Activated CD4-positive, alpha-beta T cell treated with anti-CD3 and anti-CD28 coated beads, Interleukin-2, Interleukin-4, amounts not matched to agents 100 ng/mL and 50 ng/mL, durations not matched to agents 16 hours and 8 hours (primary cell): ENCODE measurements around the gene MAD2L1BP.
A peak's percentile ranks its signal among the peaks of the same experiment; 100 is the strongest.
"Not testable (repeated sequence)": the region's sequence is repeated elsewhere in the genome, so short reads cannot be mapped to it uniquely, and the experiment has no call there.

Experiments
- DNase-seq: peaks from one replicate; pipeline ENCODE4 v3.0.0-alpha.2; 2020; ENCODE audit warnings: low spot score

The MAD2L1BP gene, protein sequence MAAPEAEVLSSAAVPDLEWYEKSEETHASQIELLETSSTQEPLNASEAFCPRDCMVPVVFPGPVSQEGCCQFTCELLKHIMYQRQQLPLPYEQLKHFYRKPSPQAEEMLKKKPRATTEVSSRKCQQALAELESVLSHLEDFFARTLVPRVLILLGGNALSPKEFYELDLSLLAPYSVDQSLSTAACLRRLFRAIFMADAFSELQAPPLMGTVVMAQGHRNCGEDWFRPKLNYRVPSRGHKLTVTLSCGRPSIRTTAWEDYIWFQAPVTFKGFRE

DNA sequence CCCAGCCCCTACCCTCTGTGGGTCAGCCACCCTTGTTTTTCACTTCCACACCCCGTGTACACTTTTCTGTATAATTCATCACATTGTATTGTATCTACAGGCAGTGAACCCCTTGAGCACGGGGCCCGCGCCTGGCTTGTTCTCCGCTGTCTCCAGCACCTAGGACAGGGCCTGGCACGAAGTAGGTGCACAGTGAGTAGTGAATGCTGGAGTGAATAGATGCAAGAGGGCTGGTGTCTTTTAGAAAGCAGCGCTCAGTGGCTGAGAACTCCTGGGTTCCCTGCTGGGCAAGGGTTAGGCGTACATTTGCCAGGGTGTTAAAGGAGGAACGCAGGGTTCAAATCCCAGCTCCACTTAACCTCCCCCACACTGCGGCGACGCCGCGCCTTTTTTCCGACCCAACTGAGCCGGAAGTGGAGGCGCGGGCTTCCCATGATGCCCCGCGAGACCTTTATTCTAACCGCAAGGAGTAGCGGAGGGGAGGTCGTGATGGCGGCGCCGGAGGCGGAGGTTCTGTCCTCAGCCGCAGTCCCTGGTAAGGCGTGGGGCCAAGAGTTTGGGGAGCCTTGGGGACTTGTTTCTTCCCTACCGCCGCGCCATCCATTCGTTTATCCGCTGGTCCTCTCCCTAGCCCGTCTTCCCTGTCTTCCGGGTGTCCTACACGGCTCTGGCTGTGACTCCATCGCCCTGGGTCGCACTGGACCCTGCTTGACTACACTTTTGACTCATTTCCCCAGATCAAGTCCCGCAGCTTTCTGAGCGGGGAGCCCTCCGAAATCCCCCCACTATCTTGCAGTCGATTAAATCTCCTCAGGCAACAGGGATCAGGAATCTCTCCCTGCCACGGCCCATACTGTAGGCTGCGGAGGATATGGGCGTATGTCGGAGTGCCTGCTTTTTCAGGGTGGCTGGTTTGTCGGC lies at the start of gene MAD2L1BP:
Gene MAD2L1BP, plus strand, starts transcription at position 454 of the 921 bp plus-strand sequence. Its CDS starts 36 bp downstream, at position 490.
- DNase-seq = peak; percentile 90

DNA sequence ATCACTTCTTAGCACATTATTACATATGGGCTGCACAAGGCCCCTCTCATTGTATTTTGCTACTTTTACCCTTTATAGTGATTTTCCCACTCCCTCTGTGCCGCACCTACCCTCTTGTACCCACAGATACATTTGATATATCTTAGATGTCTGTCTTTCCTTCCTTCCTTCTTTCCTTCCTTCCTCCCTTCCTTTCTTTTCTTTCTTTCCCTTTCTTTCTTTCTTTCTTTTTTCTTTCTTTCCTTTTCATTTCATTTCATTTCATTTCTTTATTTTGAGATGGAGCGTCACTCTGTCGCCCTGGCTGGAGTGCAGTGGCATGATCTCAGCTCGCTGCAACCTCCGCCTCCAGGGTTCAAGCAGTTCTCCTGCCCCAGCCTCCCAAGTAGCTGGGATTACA lies 47.4 kb upstream of the MAD2L1BP start:
- DNase-seq = no peak

DNA sequence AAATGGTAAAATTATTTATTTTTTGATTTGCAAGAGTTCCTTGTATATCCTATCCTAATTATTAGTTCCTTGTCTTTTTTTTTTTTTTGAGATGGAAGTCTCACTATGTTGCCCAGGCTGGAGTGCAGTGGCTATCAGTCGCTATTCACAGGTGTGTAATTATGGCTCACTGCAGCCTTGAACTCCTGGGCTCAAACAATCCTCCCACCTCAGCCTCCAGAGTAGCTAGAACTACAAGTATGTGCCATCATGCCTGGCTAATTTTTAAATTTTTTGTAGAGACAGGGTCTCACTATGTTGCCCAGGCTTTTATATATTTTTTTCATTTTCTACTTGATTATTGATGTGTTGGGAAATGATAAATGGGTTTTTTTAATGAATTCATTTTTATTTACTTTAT lies 46.1 kb upstream of the MAD2L1BP start:
- DNase-seq = not testable (repeated sequence)

DNA sequence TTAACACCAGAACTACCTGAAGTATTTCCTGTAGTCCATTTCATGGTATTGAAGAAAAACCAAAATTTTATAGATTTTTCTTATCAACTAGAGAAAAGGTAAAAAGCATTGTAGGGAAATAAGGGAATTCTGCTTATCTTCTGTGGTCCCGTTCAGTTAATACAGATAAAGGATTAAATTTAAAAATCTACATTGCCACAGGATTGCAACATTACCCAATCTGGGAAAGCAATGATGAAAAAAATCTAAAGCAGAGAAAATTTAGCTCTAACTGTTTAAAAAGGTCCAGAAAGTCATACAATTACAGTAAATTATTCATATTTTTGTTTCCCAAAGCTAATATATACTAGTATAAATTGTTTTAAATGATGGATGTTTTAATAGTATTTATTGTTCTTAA lies 41.7 kb upstream of the MAD2L1BP start:
- DNase-seq = no peak

DNA sequence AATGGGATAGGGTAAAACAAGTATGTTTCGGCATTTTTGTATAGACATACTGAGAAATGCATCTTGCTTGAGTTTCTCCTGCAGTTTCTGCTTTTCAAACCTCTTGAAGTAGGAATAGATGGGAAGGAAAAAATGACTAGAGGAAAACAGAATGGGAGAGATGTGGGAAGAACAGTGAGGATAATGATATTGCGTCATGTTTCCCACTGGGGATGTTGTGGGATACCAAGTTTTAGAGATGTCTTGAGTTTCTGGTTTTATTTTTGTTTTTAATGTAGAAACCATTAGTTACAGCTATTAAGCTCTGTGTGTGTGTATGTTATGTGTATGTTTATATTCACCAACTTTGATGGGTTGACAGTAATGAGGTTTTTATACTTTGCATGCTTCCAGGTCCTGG lies 35.0 kb upstream of the MAD2L1BP start:
- DNase-seq = no peak

DNA sequence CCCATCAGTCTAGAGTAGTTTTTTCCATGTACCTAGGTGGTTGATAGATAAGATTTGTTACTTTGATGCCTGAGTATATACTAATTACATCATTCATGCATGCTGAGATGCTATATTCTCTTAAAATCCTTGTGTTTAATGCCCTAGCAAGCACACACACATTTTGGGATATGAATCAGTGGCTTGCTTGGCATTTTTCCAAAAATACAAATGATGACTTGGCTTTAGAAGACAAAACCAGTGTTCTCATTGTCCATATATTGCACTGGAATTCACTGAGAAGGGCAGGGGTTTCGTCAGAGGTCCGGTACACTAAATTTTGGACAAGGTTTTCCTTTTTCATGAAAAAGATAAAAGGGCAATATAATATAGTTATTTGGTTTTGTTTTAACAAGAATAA lies 31.5 kb upstream of the MAD2L1BP start:
- DNase-seq = no peak

DNA sequence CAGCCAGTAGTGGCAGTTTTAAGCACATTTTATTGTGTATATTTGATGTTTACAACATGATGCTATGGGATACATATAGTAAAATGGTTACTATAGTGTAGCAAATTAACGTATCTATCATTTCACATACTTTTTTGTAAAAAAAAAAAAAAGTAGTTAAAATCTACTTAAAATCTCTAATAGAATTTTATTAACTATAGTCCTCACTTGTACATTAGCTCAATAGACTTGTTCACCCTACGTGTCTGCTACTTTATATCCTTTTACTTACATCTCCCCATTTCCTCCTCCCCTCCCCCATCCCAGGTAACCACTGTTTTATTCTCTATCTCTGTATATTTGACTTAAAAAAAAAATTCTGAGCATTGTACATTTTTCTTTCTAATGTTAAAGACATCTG lies 29.6 kb upstream of the MAD2L1BP start:
- no peak for DNase-seq

DNA sequence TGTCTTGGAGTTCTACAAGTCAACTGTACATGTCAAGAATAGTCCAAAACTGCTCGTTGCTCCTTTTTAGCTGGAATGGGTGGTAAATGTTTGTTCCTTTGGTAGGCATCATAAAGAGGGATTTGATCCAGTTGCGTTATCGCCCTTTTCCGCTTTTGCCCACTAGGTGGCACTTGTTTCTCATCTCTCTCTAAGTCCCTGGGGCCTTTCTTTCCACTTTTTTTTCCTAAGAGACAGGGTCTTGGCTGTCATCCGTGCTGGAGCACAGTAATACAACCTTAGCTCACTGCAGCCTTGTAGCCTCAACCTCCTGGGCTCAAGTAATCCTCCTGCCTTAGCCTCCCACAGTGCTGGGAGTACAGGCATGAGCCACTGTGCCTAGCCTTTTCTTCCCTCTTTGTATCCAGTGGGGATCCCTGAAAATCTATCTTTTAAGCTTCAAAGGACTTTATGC lies 27.3 kb upstream of the MAD2L1BP start:
- DNase-seq = peak; percentile 48

DNA sequence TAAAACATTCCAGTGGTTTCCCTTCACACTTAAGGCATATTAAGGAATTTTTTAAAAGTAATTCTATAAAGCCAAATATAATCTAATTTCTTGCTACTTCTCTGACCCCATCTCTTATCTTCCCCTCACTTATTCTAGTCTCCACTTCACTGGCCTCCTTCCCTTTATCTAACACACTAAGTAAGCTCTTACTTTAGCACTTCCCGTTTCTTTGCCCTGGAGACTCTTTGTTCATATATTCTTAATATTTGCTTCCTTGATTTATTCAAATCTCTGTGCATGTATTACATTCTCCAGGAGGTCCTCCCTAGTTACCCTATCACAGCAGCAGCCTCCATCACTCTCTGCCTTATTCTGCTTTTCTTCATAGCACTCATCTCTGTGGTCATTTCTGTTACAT lies 26.8 kb upstream of the MAD2L1BP start:
- DNase-seq = no peak

DNA sequence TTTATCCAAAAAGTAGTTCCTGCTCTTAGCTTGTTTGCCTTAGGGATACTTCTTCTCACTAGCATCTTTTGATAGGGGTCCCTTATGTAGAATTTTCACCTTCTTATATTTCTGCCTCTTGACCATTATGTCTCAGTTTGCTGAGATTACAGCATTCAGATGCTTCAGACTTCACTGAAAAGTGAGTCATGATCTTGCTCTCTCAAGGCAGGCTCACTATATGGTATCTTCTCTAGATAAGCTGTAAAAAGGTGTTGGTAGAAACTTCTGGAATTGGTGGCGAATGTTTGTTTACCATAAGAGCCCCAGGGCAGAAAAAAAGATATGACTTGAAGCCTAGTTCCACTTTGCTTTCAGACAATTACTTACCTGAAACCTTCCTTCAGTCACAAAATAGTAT lies 26.2 kb upstream of the MAD2L1BP start:
- DNase-seq = no peak

DNA sequence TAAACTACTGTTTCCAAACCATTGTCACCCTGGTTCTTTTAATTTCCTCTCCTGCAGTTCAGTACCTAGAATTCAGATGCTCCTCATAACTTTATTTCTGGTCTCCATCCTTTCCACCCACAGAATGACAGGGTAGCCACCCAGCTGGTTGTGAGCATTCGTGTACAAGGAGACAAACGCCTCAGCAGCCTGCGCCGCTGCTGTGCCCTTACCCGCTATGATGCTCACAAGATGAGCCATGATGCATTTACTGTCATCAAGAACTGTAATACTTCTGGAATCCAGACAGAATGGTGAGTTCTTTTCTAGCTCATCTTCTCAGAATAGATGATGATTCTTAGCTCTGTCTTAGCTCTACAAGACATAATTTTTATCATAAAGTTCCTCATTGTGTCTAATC lies 25.2 kb upstream of the MAD2L1BP start:
- no peak for DNase-seq

DNA sequence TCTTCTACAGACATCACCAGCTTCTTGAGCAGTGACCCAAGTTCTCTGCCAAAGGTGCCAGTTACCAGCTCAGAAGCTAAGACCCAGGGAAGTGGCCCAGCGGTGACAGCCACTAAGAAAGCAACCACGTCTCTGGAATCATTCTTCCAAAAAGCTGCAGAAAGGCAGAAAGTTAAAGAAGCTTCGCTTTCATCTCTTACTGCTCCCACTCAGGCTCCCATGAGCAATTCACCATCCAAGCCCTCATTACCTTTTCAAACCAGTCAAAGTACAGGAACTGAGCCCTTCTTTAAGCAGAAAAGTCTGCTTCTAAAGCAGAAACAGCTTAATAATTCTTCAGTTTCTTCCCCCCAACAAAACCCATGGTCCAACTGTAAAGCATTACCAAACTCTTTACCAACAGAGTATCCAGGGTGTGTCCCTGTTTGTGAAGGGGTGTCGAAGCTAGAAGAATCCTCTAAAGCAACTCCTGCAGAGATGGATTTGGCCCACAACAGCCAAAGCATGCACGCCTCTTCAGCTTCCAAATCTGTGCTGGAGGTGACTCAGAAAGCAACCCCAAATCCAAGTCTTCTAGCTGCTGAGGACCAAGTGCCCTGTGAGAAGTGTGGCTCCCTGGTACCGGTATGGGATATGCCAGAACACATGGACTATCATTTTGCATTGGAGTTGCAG lies 21.8 kb upstream of the MAD2L1BP start:
- no peak for DNase-seq

DNA sequence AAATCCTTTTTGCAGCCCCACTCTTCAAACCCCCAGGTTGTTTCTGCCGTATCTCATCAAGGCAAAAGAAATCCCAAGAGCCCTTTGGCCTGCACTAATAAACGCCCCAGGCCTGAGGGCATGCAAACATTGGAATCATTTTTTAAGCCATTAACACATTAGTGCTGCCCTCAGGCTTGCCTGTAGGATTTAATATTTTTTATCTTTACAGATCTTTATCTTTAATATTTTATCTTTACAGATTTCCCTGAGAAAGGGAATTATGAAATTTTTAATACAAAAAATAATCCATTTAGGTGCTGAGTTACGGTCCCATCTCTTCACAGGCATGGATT lies 21.3 kb upstream of the MAD2L1BP start:
- DNase-seq = no peak

DNA sequence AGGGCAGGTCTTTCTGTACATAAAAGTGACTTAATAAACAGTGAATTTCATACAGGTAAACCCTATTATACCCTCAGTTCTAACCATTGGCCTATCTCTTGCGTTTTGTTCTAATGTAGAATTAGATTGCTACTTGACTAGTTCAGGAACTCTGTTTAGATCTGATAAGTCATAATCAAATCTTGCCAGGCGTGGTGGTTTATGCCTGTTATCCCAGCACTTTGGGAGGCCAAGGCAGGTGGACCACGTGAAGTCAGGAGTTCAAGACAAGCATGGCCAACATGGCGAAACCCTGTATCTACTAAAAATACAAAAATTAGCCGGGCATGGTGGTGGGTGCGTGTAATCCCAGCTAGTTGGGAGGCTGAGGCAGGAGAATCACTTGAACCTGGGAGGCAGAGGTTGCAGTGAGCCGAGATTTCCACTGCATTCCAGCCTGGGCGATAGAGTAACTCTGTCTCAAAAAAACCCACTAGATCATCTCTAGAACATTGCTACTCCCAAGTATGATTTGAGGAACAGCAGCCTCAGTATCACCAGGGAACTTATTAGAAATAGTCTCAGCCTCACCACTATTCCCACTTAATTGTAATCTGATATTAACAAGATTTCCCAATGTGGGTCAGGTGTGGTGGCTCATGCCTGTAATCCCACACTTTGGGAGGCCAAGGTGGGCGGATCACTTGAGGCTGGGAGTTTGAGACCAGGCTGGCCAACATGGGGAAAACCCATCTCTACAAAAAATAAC lies 18.7 kb upstream of the MAD2L1BP start:
- no peak for DNase-seq

DNA sequence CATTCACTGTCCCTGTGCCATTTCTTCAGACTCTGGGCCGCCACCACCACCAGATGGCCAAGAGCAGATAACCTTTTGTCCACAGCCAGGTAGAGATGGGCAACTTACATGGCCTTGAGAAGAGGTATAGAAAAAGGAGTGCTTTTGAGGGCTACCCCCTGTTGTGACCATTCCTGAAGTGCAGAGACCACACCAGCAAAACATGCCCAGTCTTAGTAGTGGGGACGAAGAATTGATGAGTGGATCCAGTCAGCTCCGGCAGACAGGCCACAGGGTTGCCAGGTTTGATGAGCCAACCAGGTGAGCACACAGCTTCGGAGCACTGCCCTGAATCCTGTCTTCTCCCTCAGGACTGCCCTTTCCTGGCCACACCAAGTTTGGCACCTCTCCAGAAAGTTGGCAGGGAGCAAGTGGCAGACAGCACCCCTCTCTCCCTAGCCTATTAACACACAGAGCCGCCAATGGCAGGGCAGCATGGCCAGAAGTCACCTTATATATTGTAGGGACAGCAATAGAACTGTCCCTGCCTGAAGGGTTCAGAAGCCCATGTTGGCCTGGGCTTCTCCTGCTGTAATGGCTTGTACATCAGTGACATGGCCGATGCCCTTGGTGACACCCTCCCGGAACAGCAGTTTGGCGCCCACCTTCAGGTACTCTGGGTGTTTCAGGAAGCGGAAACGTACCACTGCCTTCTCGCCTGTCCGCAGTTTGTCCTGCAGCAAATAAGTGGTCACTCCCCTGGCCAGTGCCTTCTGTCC lies 14.4 kb upstream of the MAD2L1BP start:
- DNase-seq = no peak

DNA sequence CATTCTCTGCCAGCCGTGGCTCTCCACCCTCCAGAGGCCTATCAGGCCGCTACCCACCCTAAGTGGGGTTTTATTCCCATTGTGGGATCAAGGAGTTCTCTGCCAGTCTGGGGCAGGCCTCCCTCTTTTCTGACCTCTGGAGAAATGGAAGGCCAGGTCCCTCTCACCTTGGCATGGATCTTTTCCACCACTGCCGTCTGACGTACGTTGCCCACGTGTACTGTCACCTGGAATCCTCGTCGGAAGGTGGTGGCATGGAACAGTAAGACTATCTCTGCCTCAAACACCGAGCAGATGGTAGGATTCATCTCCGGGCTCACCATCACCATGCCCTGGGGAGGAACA lies 13.8 kb upstream of the MAD2L1BP start:
- no peak for DNase-seq

DNA sequence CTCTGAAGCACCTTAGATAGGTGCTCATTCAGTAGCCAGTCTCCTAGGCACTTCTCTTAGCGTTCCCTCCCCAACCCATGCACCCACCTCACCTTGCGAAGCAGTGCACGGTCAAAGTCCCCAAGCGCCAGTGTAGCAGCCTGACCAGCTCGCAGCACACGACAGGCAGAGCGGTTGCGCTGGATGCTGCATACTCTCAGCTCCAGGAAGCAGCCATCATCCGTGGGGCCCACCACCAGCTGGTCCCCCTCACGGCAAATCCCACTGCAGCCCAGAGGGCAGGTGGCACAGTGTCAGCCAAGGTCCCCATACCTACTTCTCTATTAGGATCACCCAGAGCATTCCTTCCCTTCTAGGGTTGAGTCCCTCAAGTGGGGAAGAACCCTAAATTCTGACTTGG lies 13.1 kb upstream of the MAD2L1BP start:
- no peak for DNase-seq

DNA sequence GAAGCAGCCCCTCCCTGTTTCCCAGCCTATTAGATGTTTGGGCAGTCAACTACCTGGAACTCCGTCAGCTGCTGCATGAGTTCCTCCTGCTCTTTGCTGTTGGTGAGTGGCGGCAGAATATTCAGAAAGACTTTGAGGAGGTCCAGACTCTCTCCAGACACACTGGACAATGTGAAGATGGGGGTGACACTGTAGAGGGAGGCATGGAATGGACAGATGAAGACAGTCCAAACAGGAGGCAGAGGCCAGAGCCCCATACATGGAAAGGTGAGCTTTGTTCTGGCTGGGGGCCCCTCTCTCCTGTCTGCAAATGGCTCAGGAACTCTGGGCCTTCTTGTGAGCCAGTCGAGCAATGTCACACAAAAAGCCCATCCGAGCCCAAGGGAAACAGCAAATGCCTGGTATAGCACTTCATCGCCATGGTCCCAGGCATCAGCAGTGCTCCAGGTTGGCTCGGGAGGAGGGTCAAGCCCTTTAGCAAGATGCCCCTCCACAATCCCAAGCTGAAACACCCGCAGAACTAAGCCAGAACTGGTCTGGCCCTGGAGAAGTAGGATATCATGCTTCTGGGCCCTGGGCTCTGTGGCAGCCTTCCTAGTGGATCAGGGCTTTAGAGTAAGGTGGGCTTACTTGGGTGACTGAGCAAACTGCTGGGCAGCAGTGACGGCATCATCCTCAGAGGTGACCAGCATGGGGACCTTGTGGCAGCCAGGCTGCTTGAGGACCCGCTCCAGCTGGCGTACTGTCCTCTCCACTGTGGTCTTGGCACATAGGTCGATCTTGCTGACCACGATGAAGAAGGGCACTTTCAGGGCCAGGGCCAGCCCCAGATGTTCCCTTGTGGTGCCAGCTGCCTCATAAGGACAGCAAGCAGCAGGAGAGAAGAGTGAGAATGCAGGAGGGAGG lies 11.5 kb upstream of the MAD2L1BP start:
- DNase-seq = no peak

DNA sequence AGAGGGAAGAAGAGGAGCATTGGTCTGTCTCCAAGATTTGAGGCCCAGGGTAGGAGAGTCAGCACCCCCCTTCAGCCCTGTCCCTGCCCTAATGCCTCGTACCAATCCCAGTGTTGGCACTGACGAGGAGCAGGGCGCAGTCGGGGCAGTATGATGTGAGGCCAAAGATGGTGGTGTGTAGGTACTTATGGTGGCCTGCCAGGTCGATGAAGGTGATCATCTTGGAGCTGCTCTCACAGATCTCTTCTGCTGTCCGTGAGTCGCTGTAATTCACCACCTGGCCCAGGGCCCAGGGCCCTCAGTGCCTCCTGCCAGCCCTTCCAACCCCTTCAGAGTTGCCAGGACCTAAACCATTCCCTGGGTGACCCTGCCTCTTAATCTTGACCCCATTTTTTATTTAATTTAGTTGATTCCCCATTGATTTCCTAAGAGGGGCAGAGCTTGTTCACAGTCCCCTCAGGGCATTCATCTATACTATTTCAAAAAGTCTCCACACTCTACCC lies 10.8 kb upstream of the MAD2L1BP start:
- DNase-seq = no peak

DNA sequence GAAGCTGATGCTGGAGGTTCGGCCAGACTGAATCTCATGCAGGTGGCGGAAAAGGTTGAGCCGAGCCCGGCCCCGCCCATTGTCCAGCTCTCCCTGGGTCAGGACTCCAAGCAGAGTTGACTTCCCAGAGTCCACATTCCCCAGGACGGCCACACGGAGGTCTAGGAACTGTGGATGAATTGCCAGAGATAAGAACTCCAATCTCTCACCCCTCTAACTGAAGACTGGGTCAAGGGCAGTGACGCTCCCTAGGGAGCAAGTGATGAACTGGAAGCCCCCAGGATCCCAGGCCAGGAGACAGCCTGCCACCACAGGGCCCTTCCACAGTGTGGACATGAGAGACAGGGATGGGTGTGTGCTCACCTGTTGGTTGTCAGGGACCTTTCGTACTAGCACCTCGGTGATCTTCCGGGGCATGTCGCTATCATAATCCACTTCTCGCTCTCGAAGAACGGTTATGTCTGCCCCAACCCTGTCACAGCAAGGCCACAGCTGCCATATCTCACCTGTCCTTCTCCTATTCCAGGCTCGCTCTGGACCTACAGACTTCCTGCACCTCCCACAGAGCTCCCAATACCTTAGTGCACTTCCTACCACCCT lies 10.1 kb upstream of the MAD2L1BP start:
- DNase-seq = no peak
